Cardiac muscle cell (in vitro differentiated cells and primary cell): Measurements from ENCODE around the gene S100G. TPM values are rescaled to one million over a fixed set of nuclear protein-coding genes. Genes with fewer than 3 reads are reported as not detected.

ENCODE experiments used
- DNase-seq, 2 donors: peaks; one replicate each; pipeline versions ENCODE4 v3.0.0 to v3.0.0-alpha.2; 2010 to 2017; ENCODE audit warnings: low read depth in 1 of 2, low spot score in 1 of 2
- H3K27ac ChIP-seq: fragments of 200-600 bp; sonication (generic); 2 replicates; pipeline ENCODE4 v1.5.1; 2016
- H3K27me3 ChIP-seq: fragments of 200-600 bp; sonication (generic); 2 replicates; pipeline ENCODE4 v1.6.0; 2016; ENCODE audit warnings: control low read depth
- H3K36me3 ChIP-seq: fragments of 200-600 bp; sonication (generic); 2 replicates; pipeline ENCODE4 v1.5.1; 2016; ENCODE audit warnings: control low read depth
- H3K4me1 ChIP-seq: fragments of 200-600 bp; sonication (generic); 2 replicates; pipeline ENCODE4 v1.8.1; 2017; ENCODE audit warnings: low read depth, mild to moderate bottlenecking, mixed run types
- H3K4me3 ChIP-seq: fragments of 200-600 bp; sonication (generic); 2 replicates; pipeline ENCODE4 v1.5.1; 2016; ENCODE audit warnings: mild to moderate bottlenecking
- H3K9me3 ChIP-seq: fragments of 200-600 bp; sonication (generic); 2 replicates; pipeline ENCODE4 v1.5.1; 2017; ENCODE audit warnings: low read depth, mild to moderate bottlenecking, control low read depth
- polyA plus RNA-seq: library from polyadenylated mRNA; unstranded; fragments of >200 nt; fragmentation: Nextera tagmentation; extraction: Ambion mirVana; gene quantifications from 2 replicates; pipeline ENCODE4 v1.2.1, GENCODE V29; 2016
- total RNA-seq: library from RNA; depleted of rRNA; stranded (reverse); fragments of >200 nt; gene quantifications from 2 replicates; pipeline ENCODE4 v1.2.3, GENCODE V29; 2016
- TF ChIP-seq, protein P1 (sequence below): IDR thresholded peaks from 2 replicates; pipeline ENCODE4 v1.5.1; 2012; ENCODE audit warnings: low read depth, mild to moderate bottlenecking, low read length

Gene S100G
- total and polyA plus RNA-seq, 2 experiments from 2014 or later: not detected

GRCh38 chrX:16638533-16638932 is 11.4 kb upstream of the S100G start:
- Histone ChIP-seq H3K9me3 (no peaks in the 10 kb centered on the region), H3K4me1 (peaks cover 4% of the 10 kb centered on the region), H3K4me3 (no peak overlapping the region), H3K36me3 (peaks cover 3% of the 10 kb centered on the region), H3K27me3 (no peaks in the 10 kb centered on the region), H3K27ac (no peak overlapping the region)
- TF ChIP-seq, protein P1, sequence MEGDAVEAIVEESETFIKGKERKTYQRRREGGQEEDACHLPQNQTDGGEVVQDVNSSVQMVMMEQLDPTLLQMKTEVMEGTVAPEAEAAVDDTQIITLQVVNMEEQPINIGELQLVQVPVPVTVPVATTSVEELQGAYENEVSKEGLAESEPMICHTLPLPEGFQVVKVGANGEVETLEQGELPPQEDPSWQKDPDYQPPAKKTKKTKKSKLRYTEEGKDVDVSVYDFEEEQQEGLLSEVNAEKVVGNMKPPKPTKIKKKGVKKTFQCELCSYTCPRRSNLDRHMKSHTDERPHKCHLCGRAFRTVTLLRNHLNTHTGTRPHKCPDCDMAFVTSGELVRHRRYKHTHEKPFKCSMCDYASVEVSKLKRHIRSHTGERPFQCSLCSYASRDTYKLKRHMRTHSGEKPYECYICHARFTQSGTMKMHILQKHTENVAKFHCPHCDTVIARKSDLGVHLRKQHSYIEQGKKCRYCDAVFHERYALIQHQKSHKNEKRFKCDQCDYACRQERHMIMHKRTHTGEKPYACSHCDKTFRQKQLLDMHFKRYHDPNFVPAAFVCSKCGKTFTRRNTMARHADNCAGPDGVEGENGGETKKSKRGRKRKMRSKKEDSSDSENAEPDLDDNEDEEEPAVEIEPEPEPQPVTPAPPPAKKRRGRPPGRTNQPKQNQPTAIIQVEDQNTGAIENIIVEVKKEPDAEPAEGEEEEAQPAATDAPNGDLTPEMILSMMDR: no peak
- no peak for DNase-seq

GRCh38 chrX:16639966-16640365 is 10.0 kb upstream of the S100G start:
- Histone ChIP-seq H3K27ac (peak overlapping the region; percentile 54), H3K9me3 (no peaks in the 10 kb centered on the region), H3K4me3 (no peak overlapping the region), H3K36me3 (peaks cover 3% of the 10 kb centered on the region), H3K4me1 (no peaks in the 10 kb centered on the region), H3K27me3 (no peaks in the 10 kb centered on the region)
- DNase-seq: peak in 1 of 2 donors; percentile 15
- TF ChIP-seq, protein P1: no peak

- TF ChIP-seq, protein P1: no peak
- no peak for DNase-seq
- H3K4me3 ChIP-seq: no peak overlapping the region
Measured at GRCh38 chrX:16640823-16641222, 9.1 kb upstream of the S100G start.

GRCh38 chrX:16643176-16643575 is 6.8 kb upstream of the S100G start:
- H3K36me3 ChIP-seq: peaks cover 4% of the 10 kb centered on the region
- DNase-seq: peak in 1 of 2 donors; percentile 54
- H3K27me3 ChIP-seq: no peaks in the 10 kb centered on the region
- no peaks in the 10 kb centered on the region for H3K9me3 ChIP-seq
- TF ChIP-seq, protein P1: no peak
- H3K4me3 ChIP-seq: no peak overlapping the region
- no peak overlapping the region for H3K27ac ChIP-seq
- no peaks in the 10 kb centered on the region for H3K4me1 ChIP-seq

More at GRCh38 chrX:16640823-16641222, 9.1 kb upstream of the S100G start:
- no peaks in the 10 kb centered on the region for H3K9me3 ChIP-seq
- no peaks in the 10 kb centered on the region for H3K27me3 ChIP-seq
- peak overlapping the region; percentile 9 for H3K27ac ChIP-seq
- peaks cover 3% of the 10 kb centered on the region for H3K36me3 ChIP-seq
- H3K4me1 ChIP-seq: no peaks in the 10 kb centered on the region

GRCh38 chrX:16646366-16647138 is 3.4 kb upstream of the S100G start:
- Histone ChIP-seq H3K36me3 (peaks cover 6% of the 10 kb centered on the region), H3K27me3 (no peaks in the 10 kb centered on the region), H3K4me1 (no peaks in the 10 kb centered on the region), H3K27ac (no peak overlapping the region), H3K4me3 (no peak overlapping the region), H3K9me3 (no peaks in the 10 kb centered on the region)
- TF ChIP-seq, protein P1: no peak
- no peak for DNase-seq
